Cardiac muscle cell (in vitro differentiated cells and primary cell): ENCODE data around the gene LINC00305. TPM values are rescaled to one million over a fixed set of nuclear protein-coding genes. Genes with fewer than 3 reads are reported as not detected.

ENCODE experiments used
- DNase-seq, 2 donors: peaks; one replicate each; pipeline versions ENCODE4 v3.0.0 to v3.0.0-alpha.2; 2010 to 2017; ENCODE audit warnings: low read depth in 1 of 2, low spot score in 1 of 2
- H3K27ac ChIP-seq: fragments of 200-600 bp; sonication (generic); 2 replicates; pipeline ENCODE4 v1.5.1; 2016
- H3K27me3 ChIP-seq: fragments of 200-600 bp; sonication (generic); 2 replicates; pipeline ENCODE4 v1.6.0; 2016; ENCODE audit warnings: control low read depth
- H3K36me3 ChIP-seq: fragments of 200-600 bp; sonication (generic); 2 replicates; pipeline ENCODE4 v1.5.1; 2016; ENCODE audit warnings: control low read depth
- H3K4me1 ChIP-seq: fragments of 200-600 bp; sonication (generic); 2 replicates; pipeline ENCODE4 v1.8.1; 2017; ENCODE audit warnings: low read depth, mild to moderate bottlenecking, mixed run types
- H3K4me3 ChIP-seq: fragments of 200-600 bp; sonication (generic); 2 replicates; pipeline ENCODE4 v1.5.1; 2016; ENCODE audit warnings: mild to moderate bottlenecking
- H3K9me3 ChIP-seq: fragments of 200-600 bp; sonication (generic); 2 replicates; pipeline ENCODE4 v1.5.1; 2017; ENCODE audit warnings: low read depth, mild to moderate bottlenecking, control low read depth
- CTCF ChIP-seq: IDR thresholded peaks from 2 replicates; pipeline ENCODE4 v1.5.1; 2012; ENCODE audit warnings: low read depth, mild to moderate bottlenecking, low read length
- polyA plus RNA-seq: library from polyadenylated mRNA; unstranded; fragments of >200 nt; fragmentation: Nextera tagmentation; extraction: Ambion mirVana; gene quantifications from 2 replicates; pipeline ENCODE4 v1.2.1, GENCODE V29; 2016
- total RNA-seq: library from RNA; depleted of rRNA; stranded (reverse); fragments of >200 nt; gene quantifications from 2 replicates; pipeline ENCODE4 v1.2.3, GENCODE V29; 2016

Gene LINC00305
- total and polyA plus RNA-seq, 2 experiments from 2014 or later = 2.3 TPM; not detected in 1

DNA sequence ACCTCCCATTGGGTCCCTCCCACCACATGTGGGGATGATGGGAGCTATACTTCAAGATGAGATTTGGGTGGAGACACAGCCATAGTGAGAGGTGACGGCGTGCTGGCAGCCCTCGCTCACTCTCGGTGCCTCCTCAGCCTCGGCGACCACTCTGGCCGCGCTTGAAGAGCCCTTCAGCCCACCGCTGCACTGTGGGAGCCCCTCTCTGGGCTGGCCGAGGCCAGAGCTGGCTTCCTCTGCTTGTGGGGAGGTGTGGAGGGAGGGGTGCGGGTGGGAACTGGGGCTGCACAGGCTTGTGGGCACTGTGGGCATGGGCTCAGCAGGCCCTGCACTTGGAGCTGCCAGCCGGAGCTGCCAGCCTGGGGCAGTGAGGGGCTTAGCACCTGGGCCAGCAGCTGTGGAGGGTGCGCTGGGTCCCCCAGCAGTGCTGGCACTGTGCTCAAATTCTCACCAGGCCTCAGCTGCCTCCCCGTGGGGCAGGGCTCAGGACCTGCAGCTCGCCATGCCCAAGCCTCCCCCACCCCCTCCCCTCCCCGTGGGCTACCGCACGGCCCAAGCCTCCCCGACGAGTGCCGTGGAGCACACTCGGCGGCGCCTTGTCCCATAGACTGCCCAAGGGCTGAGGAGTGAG is 106.0 kb downstream of the LINC00305 start:
- H3K27ac ChIP-seq = no peak overlapping the region
- TF ChIP-seq CTCF = no peak
- no peak for DNase-seq
- no peak overlapping the region for H3K4me3 ChIP-seq
- H3K9me3 ChIP-seq = no peaks in the 10 kb centered on the region
- H3K27me3 ChIP-seq = no peaks in the 10 kb centered on the region
- no peaks in the 10 kb centered on the region for H3K36me3 ChIP-seq
- H3K4me1 ChIP-seq = no peaks in the 10 kb centered on the region

- TF ChIP-seq CTCF = peak; percentile 44
- DNase-seq = peak; percentile 30 to 60
Measured at GRCh38 chr18:64037812-64038414, 111.0 kb downstream of the LINC00305 start.

GRCh38 chr18:64032312-64032711 is 116.6 kb downstream of the LINC00305 start:
- H3K9me3 ChIP-seq = no peaks in the 10 kb centered on the region
- no peaks in the 10 kb centered on the region for H3K4me1 ChIP-seq
- TF ChIP-seq CTCF = no peak
- H3K27me3 ChIP-seq = no peaks in the 10 kb centered on the region
- H3K4me3 ChIP-seq = no peak overlapping the region
- H3K27ac ChIP-seq = no peak overlapping the region
- DNase-seq = peak in 1 of 2 donors; percentile 7
- H3K36me3 ChIP-seq = no peaks in the 10 kb centered on the region

More at GRCh38 chr18:64037812-64038414, 111.0 kb downstream of the LINC00305 start:
- Histone ChIP-seq H3K4me3 (no peak overlapping the region), H3K27me3 (no peaks in the 10 kb centered on the region), H3K36me3 (no peaks in the 10 kb centered on the region), H3K4me1 (no peaks in the 10 kb centered on the region), H3K9me3 (no peaks in the 10 kb centered on the region), H3K27ac (no peak overlapping the region)

DNA sequence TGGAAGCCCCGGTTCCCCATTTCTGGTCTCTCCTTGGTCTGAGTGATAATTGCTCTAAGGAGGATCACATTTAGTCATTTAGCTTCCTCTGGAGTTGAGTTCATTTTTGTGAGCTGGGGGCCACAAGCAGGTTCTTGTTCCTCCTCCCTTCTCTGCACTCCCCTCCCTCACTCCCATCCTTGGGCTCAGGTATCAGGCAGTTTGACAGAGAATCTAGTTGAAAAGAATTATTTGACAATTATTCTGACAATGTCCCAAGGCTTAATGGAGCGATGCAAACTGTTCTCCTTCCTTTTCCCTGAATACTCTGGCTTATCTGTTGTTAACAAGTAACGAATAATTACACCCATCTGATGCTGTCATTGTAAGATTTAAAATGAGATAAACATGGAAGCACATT is 117.5 kb downstream of the LINC00305 start:
- Histone ChIP-seq H3K27me3 (no peaks in the 10 kb centered on the region), H3K36me3 (no peaks in the 10 kb centered on the region), H3K4me3 (no peak overlapping the region), H3K27ac (no peak overlapping the region), H3K9me3 (no peaks in the 10 kb centered on the region), H3K4me1 (no peaks in the 10 kb centered on the region)
- TF ChIP-seq CTCF = no peak
- DNase-seq = no peak

Other genes with a start within 250 kb of the LINC00305 start
- not detected in 2 replicates for gene SERPINB10, start 241.1 kb downstream of the LINC00305 start, total RNA-seq
- not detected in 2 replicates for gene SERPINB10, start 241.1 kb downstream of the LINC00305 start, polyA plus RNA-seq
- 0.14 TPM in 1 of 2 replicates, not detected in the other for gene HMSD, start 199.8 kb downstream of the LINC00305 start, total RNA-seq
- gene HMSD, start 199.8 kb downstream of the LINC00305 start, polyA plus RNA-seq = 3.7 TPM in 1 of 2 replicates, not detected in the other
- 0.56 and 0.60 TPM in 2 replicates for gene SERPINB8, start 179.0 kb downstream of the LINC00305 start, total RNA-seq
- 0.90 and 4.0 TPM in 2 replicates for gene SERPINB8, start 179.0 kb downstream of the LINC00305 start, polyA plus RNA-seq